PC-9 (cell line): ENCODE data around the gene MCTS1.

Source experiments
- EZH2 ChIP-seq: fragments of 200-600 bp; sonication (generic); IDR thresholded peaks from 2 replicates; pipeline ENCODE4 v1.8.0; 2017; ENCODE audit warnings: antibody characterized with exemption, low read depth
- TF ChIP-seq, protein P1 (sequence below): fragments of 200-600 bp; sonication (generic); conservative IDR thresholded peaks from 2 replicates; pipeline ENCODE4 v1.6.1; 2017; ENCODE audit warnings: mixed run types, antibody characterized with exemption, mild to moderate bottlenecking, moderate library complexity

DNA sequence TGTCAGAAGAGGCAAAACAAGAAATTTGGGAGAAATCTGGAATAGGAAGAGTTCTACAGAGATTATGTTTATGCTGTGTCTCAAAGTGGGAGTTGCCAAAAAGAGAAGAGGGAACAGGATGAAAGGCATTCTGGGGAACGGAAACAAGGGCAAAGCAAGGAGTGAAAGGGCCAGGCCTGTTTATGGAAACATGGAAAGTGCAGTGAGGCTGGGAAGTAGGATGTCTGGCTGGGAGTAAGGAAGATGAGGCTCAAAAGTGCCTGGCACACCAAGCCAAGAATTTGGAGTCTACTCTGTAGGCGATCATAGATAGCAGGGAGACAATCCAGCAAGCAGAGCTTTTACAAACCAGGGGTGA, 41.4 kb upstream of the MCTS1 start:
- TF ChIP-seq, protein P1, sequence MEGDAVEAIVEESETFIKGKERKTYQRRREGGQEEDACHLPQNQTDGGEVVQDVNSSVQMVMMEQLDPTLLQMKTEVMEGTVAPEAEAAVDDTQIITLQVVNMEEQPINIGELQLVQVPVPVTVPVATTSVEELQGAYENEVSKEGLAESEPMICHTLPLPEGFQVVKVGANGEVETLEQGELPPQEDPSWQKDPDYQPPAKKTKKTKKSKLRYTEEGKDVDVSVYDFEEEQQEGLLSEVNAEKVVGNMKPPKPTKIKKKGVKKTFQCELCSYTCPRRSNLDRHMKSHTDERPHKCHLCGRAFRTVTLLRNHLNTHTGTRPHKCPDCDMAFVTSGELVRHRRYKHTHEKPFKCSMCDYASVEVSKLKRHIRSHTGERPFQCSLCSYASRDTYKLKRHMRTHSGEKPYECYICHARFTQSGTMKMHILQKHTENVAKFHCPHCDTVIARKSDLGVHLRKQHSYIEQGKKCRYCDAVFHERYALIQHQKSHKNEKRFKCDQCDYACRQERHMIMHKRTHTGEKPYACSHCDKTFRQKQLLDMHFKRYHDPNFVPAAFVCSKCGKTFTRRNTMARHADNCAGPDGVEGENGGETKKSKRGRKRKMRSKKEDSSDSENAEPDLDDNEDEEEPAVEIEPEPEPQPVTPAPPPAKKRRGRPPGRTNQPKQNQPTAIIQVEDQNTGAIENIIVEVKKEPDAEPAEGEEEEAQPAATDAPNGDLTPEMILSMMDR: no peak
- no peak for TF ChIP-seq EZH2
